ENCODE measurements around the gene GNA14. TPM values are rescaled to one million over a fixed set of nuclear protein-coding genes. Genes with fewer than 3 reads are reported as not detected.

Gene GNA14
- total RNA-seq, 1 experiment from 2014 or later, result 0.37 TPM

GRCh38 chr9:77462066-77462465, 186.1 kb downstream of the GNA14 start:
- Histone ChIP-seq H3K4me2 (ENCODE audit: insufficient read depth, insufficient read length, low read length) (no peak overlapping the region), H2AK5ac (ENCODE audit: insufficient read length, low read length) (no peak overlapping the region), H3T11ph (ENCODE audit: low read length) (no peak overlapping the region), H3K4me1 (ENCODE audit: insufficient read depth, low read length) (no peaks in the 10 kb centered on the region; the same call in 1 of the 2 replicates), H2BK5ac (ENCODE audit: insufficient read length, low read length) (no peak overlapping the region), H3K79me1 (ENCODE audit: insufficient read depth, low read depth, low read length, poor library complexity, severe bottlenecking) (no peaks in the 10 kb centered on the region), H3K27me3 (ENCODE audit: insufficient read depth, low read length) (no peaks in the 10 kb centered on the region), H3K23ac (ENCODE audit: insufficient read length, low read depth, low read length) (no peak overlapping the region), H2BK15ac (ENCODE audit: low read depth, low read length) (no peak overlapping the region), H3K14ac (ENCODE audit: insufficient read depth, low read length) (no peak overlapping the region), H3K4ac (ENCODE audit: low read depth, low read length) (no peak overlapping the region), H4K91ac (ENCODE audit: insufficient read length, low read depth, low read length) (no peak overlapping the region), H2BK20ac (ENCODE audit: low read depth, low read length, poor library complexity, severe bottlenecking) (no peak overlapping the region), H3K56ac (ENCODE audit: insufficient read length, low read depth, low read length) (no peak overlapping the region), H4K5ac (ENCODE audit: insufficient read length, low read depth, low read length) (no peak overlapping the region), H4K20me1 (ENCODE audit: control insufficient read depth, insufficient read depth, insufficient read length) (no peaks in the 10 kb centered on the region), H4K8ac (replicated peaks; ENCODE audit: insufficient read length, low read depth, low read length) (no peak overlapping the region), H2AFZ (ENCODE audit: low read length) (no peak overlapping the region), H2BK12ac (ENCODE audit: insufficient read length, low read depth, low read length) (no peak overlapping the region), H3K27ac (ENCODE audit: insufficient read length, low read depth, low read length) (no peak overlapping the region), H3K18ac (ENCODE audit: insufficient read length, low read depth, low read length) (no peak overlapping the region), H3K79me2 (ENCODE audit: insufficient read depth, low read length) (no peaks in the 10 kb centered on the region), H2BK120ac (ENCODE audit: low read depth, low read length, poor library complexity, severe bottlenecking) (no peak overlapping the region), H3K9me3 (ENCODE audit: control insufficient read depth, low read depth, low read length) (no peaks in the 10 kb centered on the region), H3K9ac (ENCODE audit: extremely low read depth, insufficient read length, low read length) (no peak overlapping the region), H3K23me2 (ENCODE audit: insufficient read length, low read depth, low read length, poor library complexity, severe bottlenecking) (no peaks in the 10 kb centered on the region)
- H3K4me3 Mint-ChIP-seq, result no peak overlapping the region; a peak in 1 of 5 replicates
- no peak overlapping the region for H3K27ac Mint-ChIP-seq
- H3K36me3 Mint-ChIP-seq (ENCODE audit: insufficient read depth in 1 of 3, low read depth in 3 of 3), result no peaks in the 10 kb centered on the region
- H3K27me3 Mint-ChIP-seq (ENCODE audit: low read depth), result no peaks in the 10 kb centered on the region; the same call in 1 of the 2 replicates
- no CpG with 5 or more reads among the region's 10 CpGs for WGBS (ENCODE audit: extremely low coverage, insufficient read length, low lambda C conversion rate)
- peak; percentile 40 for DNase-seq
- peaks cover 39% of the 10 kb centered on the region in 2 experiments for H3K4me1 Mint-ChIP-seq
- TF ChIP-seq CTCF (conservative IDR thresholded peaks at IDR 0.05), result no peak
- peaks cover 0 to 2% of the 10 kb centered on the region in 2 experiments; a peak in 1 of 5 replicates for H3K9me3 Mint-ChIP-seq
